ENCODE data around the gene HMCES. TPM values are rescaled to one million over a fixed set of nuclear protein-coding genes. Genes with fewer than 3 reads are reported as not detected.

The HMCES gene
- total RNA-seq, 4 donors from 2014 or later = 18.2 to 36.7 (median 27.9) TPM

GRCh38 chr3:129249284-129250065 lies 29.2 kb upstream of the HMCES start, which contains the start of gene COPG1:
TSS of gene COPG1 (plus strand) at chr3:129249606. CDS start at chr3:129249710, 104 bp downstream.
- Histone ChIP-seq H3K27ac (peak within 1 kb of the TSS; percentile 37 to 93 (median 90)), H3K4me1 (peaks cover 0 to 56% (median 20%) of the 10 kb centered on the region in 4 donors), H3K9me3 (no peaks in the 10 kb centered on the region), H3K36me3 (peaks cover 0 to 29% (median 24%) of the 10 kb centered on the region in 3 donors), H3K27me3 (no peaks in the 10 kb centered on the region), H3K4me3 (peak within 1 kb of the TSS; percentile 79 to 96 (median 82))
- 0% methylated on average over 29 to 38 of the region's 48 CpGs for WGBS, 2 donors
- TF ChIP-seq CTCF (IDR thresholded peaks at IDR 0.05) (peak in 2 of 5 experiments; percentile 39 to 41), EP300 (IDR thresholded peaks at IDR 0.05) (peak; percentile 82 to 99), POLR2A (IDR thresholded peaks at IDR 0.05) (peak; percentile 94 to 95)
- peak; percentile 68 to 77 for DNase-seq (ENCODE audit: low spot score in 2 of 2)

GRCh38 chr3:129252748-129253147 lies 25.9 kb upstream of the HMCES start:
- TF ChIP-seq POLR2A (IDR thresholded peaks at IDR 0.05) = no peak
- TF ChIP-seq EP300 (IDR thresholded peaks at IDR 0.05) = no peak
- TF ChIP-seq CTCF (IDR thresholded peaks at IDR 0.05) = no peak
- H3K27ac ChIP-seq = no peak overlapping the region
- H3K4me3 ChIP-seq = no peak overlapping the region
- H3K4me1 ChIP-seq = peaks cover 0 to 38% (median 16%) of the 10 kb centered on the region in 4 donors
- no peaks in the 10 kb centered on the region for H3K9me3 ChIP-seq
- H3K27me3 ChIP-seq = no peaks in the 10 kb centered on the region
- peaks cover 4 to 62% (median 56%) of the 10 kb centered on the region in 3 donors for H3K36me3 ChIP-seq
- DNase-seq (ENCODE audit: low spot score in 2 of 2) = no peak
- 91 to 98% methylated on average over 4 of the region's 4 CpGs for WGBS, 2 donors

GRCh38 chr3:129254536-129255230 lies 24.0 kb upstream of the HMCES start:
- Histone ChIP-seq H3K9me3 (no peaks in the 10 kb centered on the region), H3K27me3 (no peaks in the 10 kb centered on the region), H3K4me3 (no peak overlapping the region), H3K36me3 (peaks cover 7 to 81% (median 74%) of the 10 kb centered on the region in 3 donors), H3K4me1 (peaks cover 0 to 27% (median 8%) of the 10 kb centered on the region in 4 donors), H3K27ac (no peak overlapping the region)
- DNase-seq (ENCODE audit: low spot score in 2 of 2) = no peak
- TF ChIP-seq EP300 (IDR thresholded peaks at IDR 0.05) (no peak), POLR2A (IDR thresholded peaks at IDR 0.05) (no peak), CTCF (IDR thresholded peaks at IDR 0.05) (no peak)
- WGBS, 2 donors = 81 to 86% methylated on average over 12 of the region's 12 CpGs

GRCh38 chr3:129256270-129256669 lies 22.4 kb upstream of the HMCES start:
- DNase-seq (ENCODE audit: low spot score in 2 of 2) = no peak
- WGBS, 2 donors = 85 to 94% methylated on average over 6 of the region's 6 CpGs

More at GRCh38 chr3:129256270-129256669, 22.4 kb upstream of the HMCES start:
- Histone ChIP-seq H3K4me3 (no peak overlapping the region), H3K36me3 (peaks cover 7 to 97% (median 88%) of the 10 kb centered on the region in 3 donors), H3K27ac (no peak overlapping the region), H3K27me3 (no peaks in the 10 kb centered on the region), H3K9me3 (no peaks in the 10 kb centered on the region), H3K4me1 (peaks cover 0 to 14% (median 2%) of the 10 kb centered on the region in 4 donors)
- TF ChIP-seq CTCF (IDR thresholded peaks at IDR 0.05) = no peak

All from tibial nerve (tissue), 4 donors.